SJCRH30 (cell line): ENCODE measurements around the gene KIDINS220. TPM values are rescaled to one million over a fixed set of nuclear protein-coding genes. Genes with fewer than 3 reads are reported as not detected.
A peak's percentile ranks its signal among the peaks of the same experiment; 100 is the strongest.

ENCODE experiments used
- DNase-seq, 2 experiments: peaks; one replicate each; pipeline ENCODE4 v3.0.0-alpha.2; 2015 to 2020
- H3K27ac ChIP-seq: fragments of 250-450 bp; sonication (Bioruptor Pico); 2 replicates; pipeline ENCODE4 v1.5.1; 2020; ENCODE audit warnings: mild to moderate bottlenecking, moderate library complexity
- H3K27me3 ChIP-seq: fragments of 250-450 bp; sonication (Bioruptor Pico); 2 replicates; pipeline ENCODE4 v1.5.1; 2020; ENCODE audit warnings: mild to moderate bottlenecking, moderate library complexity
- H3K36me3 ChIP-seq: fragments of 250-450 bp; sonication (Bioruptor Pico); 2 replicates; pipeline ENCODE4 v1.5.1; 2020; ENCODE audit warnings: mild to moderate bottlenecking, moderate library complexity
- H3K4me1 ChIP-seq: fragments of 250-450 bp; sonication (Bioruptor Pico); 2 replicates; pipeline ENCODE4 v1.5.1; 2020; ENCODE audit warnings: mild to moderate bottlenecking, moderate library complexity
- H3K4me3 ChIP-seq: fragments of 250-450 bp; sonication (Bioruptor Pico); 2 replicates; pipeline ENCODE4 v1.5.1; 2020; ENCODE audit warnings: mild to moderate bottlenecking, moderate library complexity
- H3K9me3 ChIP-seq: fragments of 250-450 bp; sonication (Bioruptor Pico); replicated peaks from 2 replicates; pipeline ENCODE4 v1.5.1; 2020; ENCODE audit warnings: mild to moderate bottlenecking, moderate library complexity
- total RNA-seq: library from RNA; depleted of rRNA; stranded (reverse); fragments of >200 nt; shearing (Covaris generic); gene quantifications from 2 replicates; pipeline ENCODE4 v1.2.3, GENCODE V29; 2014

The KIDINS220 gene
- total RNA-seq, 1 experiment from 2014 or later, result 53.4 TPM

GRCh38 chr2:8693157-8693821, 144.1 kb downstream of the KIDINS220 start:
- Histone ChIP-seq H3K4me1 (no peaks in the 10 kb centered on the region), H3K27ac (no peak overlapping the region), H3K36me3 (no peaks in the 10 kb centered on the region), H3K27me3 (peaks cover 5% of the 10 kb centered on the region; the same call in 1 of the 2 replicates), H3K4me3 (no peak overlapping the region), H3K9me3 (no peaks in the 10 kb centered on the region)
- DNase-seq, result peak; percentile 34 to 54

GRCh38 chr2:8692783-8693156, 144.6 kb downstream of the KIDINS220 start:
- no peak overlapping the region for H3K4me3 ChIP-seq
- H3K27ac ChIP-seq, result no peak overlapping the region
- no peaks in the 10 kb centered on the region for H3K4me1 ChIP-seq
- peaks cover 5% of the 10 kb centered on the region; the same call in 1 of the 2 replicates for H3K27me3 ChIP-seq
- DNase-seq, result no peak
- H3K9me3 ChIP-seq, result no peaks in the 10 kb centered on the region
- H3K36me3 ChIP-seq, result no peaks in the 10 kb centered on the region

DNA sequence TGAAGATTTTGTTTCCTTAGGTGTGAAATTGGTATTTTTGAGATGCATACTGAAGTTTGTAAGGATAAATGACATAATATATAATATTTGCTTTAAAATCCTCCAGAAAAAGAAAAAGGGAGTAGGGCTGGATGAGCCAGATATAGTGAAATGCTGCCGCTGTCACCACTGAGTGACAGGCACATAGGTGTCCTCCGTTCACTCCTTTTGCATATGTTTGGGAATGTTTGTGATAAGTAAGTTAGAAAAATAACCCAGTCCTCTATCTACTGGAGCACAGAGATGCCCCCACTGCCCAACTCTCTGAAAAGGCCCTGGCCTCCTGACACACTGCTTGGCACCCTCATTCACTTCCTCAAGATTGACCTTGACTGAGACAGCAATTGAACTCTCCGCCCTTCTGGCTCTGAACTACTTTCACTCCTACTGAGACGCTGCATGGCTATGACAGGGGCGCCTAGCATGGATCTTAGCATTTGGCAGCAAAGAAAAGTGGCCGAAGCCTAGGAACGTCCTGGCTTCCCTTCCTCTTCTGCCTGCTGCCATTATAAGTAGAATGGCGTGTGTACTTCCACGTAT, 145.5 kb downstream of the KIDINS220 start:
- Histone ChIP-seq H3K27me3 (peaks cover 5% of the 10 kb centered on the region; the same call in 1 of the 2 replicates), H3K36me3 (no peaks in the 10 kb centered on the region)

DNA sequence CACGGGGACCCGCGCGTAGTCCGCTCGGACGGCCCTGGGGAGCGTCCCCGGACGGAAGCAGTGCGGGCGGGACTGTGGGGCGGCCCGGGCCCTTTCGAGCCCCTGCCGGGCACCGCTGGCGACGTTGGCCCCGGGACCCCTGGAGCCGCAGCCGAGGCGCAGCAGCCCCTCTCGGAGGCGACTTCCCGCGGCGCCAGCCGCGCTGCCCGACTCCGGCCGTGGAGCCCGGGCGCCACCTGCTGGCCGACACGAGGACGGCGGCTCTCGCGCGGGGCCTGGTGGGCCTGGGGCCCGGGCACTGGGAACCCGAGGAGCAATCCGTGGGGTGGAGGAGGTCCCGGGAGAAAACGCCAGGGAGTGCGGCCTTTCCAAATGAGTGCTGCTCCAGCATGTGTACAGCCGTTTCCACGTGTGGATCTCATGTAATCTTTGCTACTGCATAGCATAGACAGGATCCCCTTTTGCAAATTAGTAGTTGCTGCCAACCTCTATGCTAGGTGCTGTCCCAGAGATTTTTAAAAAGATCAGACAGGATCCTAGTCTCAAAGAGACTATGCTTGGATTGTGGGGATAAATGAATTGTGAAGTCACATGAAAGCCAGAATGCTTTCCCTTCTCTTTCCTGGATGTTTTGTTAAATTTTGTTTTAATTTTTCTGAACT, 151.6 kb downstream of the KIDINS220 start:
- Histone ChIP-seq H3K27me3 (no peaks in the 10 kb centered on the region; the same call in 1 of the 2 replicates), H3K9me3 (no peaks in the 10 kb centered on the region), H3K4me1 (no peaks in the 10 kb centered on the region), H3K36me3 (no peaks in the 10 kb centered on the region), H3K27ac (no peak overlapping the region), H3K4me3 (peak overlapping the region; percentile 36; the same call in 1 of the 2 replicates)
- peak; percentile 36 to 72 for DNase-seq

More for the DNA sequence above, 145.5 kb downstream of the KIDINS220 start:
- H3K4me1 ChIP-seq, result no peaks in the 10 kb centered on the region
- H3K27ac ChIP-seq, result no peak overlapping the region
- DNase-seq, result no peak
- H3K9me3 ChIP-seq, result no peaks in the 10 kb centered on the region
- no peak overlapping the region for H3K4me3 ChIP-seq

DNA sequence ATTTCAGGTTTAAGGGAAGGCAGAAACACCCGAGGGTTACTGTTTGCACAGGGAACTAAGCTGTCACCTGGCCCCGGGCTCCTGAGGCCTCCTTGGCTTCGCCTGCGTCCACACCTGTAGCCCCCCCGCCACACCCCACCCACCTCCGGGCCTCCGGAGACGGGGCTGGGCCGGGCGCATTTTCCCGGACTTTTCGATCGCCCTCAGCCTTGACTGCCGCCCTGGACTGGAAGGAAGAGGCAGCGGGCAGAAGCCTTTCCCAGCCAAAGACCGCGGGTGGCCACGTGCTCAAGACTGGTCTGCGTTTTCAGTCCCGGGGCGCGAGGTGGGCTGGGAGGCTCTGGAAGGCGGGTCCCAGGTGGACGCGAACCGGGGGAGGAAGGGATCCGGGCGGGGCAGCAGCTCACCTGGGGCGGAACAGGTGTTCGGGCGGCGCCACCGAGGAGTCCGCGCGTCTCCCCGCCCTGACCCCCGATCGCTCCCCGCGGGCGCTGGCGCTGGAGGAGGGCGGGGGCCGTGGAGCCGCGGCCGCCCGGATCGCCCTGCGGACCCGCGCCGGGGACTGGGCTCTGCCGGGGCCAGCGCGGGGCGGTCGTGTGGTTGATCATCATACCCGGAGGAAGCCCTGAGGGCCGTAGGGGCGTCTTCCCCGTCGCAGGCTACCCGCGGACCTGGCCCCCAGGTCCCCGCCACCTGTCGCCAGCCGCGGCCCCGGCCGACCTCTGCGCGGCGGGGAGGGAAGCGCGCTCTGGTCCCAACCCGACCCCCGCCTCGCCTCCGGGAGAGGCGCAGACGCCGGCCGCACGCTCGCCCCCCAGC, 152.3 kb downstream of the KIDINS220 start:
- DNase-seq, result no peak
- no peaks in the 10 kb centered on the region for H3K27me3 ChIP-seq
- H3K27ac ChIP-seq, result no peak overlapping the region
- H3K4me3 ChIP-seq, result peak overlapping the region; percentile 36; the same call in 1 of the 2 replicates
- H3K36me3 ChIP-seq, result no peaks in the 10 kb centered on the region
- no peaks in the 10 kb centered on the region for H3K9me3 ChIP-seq
- no peaks in the 10 kb centered on the region; the same call in 1 of the 2 replicates for H3K4me1 ChIP-seq

- Histone ChIP-seq H3K27ac (no peak overlapping the region), H3K36me3 (no peaks in the 10 kb centered on the region), H3K9me3 (no peaks in the 10 kb centered on the region), H3K4me3 (no peak overlapping the region), H3K27me3 (no peaks in the 10 kb centered on the region), H3K4me1 (no peaks in the 10 kb centered on the region; the same call in 1 of the 2 replicates)
- DNase-seq, result no peak
Measured at GRCh38 chr2:8684540-8684877, 152.9 kb downstream of the KIDINS220 start.

GRCh38 chr2:8682719-8683667, 154.4 kb downstream of the KIDINS220 start:
- H3K4me1 ChIP-seq, result no peaks in the 10 kb centered on the region; the same call in 1 of the 2 replicates
- H3K4me3 ChIP-seq, result peak overlapping the region; percentile 63
- no peaks in the 10 kb centered on the region for H3K27me3 ChIP-seq
- peak in 1 of 2 experiments; percentile 38 for DNase-seq
- H3K9me3 ChIP-seq, result no peaks in the 10 kb centered on the region
- H3K36me3 ChIP-seq, result no peaks in the 10 kb centered on the region
- H3K27ac ChIP-seq, result no peak overlapping the region

DNA sequence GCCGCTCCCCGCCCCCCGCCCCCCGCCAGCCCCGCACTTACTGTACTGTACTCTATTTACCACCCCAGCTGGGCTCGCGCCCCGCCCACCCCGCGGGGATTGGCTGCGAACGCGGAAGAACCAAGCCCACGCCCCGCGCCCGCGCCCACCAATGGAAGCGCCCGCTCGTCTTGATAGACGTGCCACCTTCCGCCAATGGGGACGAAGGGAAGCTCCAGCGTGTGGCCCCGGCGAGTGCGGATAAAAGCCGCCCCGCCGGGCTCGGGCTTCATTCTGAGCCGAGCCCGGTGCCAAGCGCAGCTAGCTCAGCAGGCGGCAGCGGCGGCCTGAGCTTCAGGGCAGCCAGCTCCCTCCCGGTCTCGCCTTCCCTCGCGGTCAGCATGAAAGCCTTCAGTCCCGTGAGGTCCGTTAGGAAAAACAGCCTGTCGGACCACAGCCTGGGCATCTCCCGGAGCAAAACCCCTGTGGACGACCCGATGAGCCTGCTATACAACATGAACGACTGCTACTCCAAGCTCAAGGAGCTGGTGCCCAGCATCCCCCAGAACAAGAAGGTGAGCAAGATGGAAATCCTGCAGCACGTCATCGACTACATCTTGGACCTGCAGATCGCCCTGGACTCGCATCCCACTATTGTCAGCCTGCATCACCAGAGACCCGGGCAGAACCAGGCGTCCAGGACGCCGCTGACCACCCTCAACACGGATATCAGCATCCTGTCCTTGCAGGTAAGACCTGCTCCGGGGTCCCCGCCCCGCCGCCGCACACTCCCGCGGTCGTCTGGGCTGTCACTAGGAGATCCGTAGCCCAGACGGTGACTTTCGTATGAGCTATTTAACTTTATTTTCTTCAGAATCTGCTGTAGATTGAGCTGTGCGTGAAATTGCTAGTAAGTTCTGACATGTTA, 155.4 kb downstream of the KIDINS220 start, which contains the start of gene ID2:
ID2 (plus strand) TSS at position 271 of the 907 bp plus-strand sequence; CDS start at position 381, 110 bp downstream.
- Histone ChIP-seq H3K4me3 (peak within 1 kb of the TSS; percentile 72), H3K27ac (peak within 1 kb of the TSS; percentile 96; the same call in 1 of the 2 replicates), H3K36me3 (no peaks in the 10 kb centered on the region), H3K4me1 (peaks cover 6% of the 10 kb centered on the region; the same call in 1 of the 2 replicates), H3K9me3 (no peaks in the 10 kb centered on the region), H3K27me3 (no peaks in the 10 kb centered on the region)
- peak; percentile 99 for DNase-seq

- H3K27me3 ChIP-seq, result no peaks in the 10 kb centered on the region
- H3K36me3 ChIP-seq, result no peaks in the 10 kb centered on the region
- H3K9me3 ChIP-seq, result no peaks in the 10 kb centered on the region
- DNase-seq, result peak; percentile 72 to 77
- peak overlapping the region; percentile 72 for H3K4me3 ChIP-seq
- peak overlapping the region; percentile 96; the same call in 1 of the 2 replicates for H3K27ac ChIP-seq
- H3K4me1 ChIP-seq, result peaks cover 7% of the 10 kb centered on the region; the same call in 1 of the 2 replicates
Measured at GRCh38 chr2:8680822-8681760, 156.3 kb downstream of the KIDINS220 start.

DNA sequence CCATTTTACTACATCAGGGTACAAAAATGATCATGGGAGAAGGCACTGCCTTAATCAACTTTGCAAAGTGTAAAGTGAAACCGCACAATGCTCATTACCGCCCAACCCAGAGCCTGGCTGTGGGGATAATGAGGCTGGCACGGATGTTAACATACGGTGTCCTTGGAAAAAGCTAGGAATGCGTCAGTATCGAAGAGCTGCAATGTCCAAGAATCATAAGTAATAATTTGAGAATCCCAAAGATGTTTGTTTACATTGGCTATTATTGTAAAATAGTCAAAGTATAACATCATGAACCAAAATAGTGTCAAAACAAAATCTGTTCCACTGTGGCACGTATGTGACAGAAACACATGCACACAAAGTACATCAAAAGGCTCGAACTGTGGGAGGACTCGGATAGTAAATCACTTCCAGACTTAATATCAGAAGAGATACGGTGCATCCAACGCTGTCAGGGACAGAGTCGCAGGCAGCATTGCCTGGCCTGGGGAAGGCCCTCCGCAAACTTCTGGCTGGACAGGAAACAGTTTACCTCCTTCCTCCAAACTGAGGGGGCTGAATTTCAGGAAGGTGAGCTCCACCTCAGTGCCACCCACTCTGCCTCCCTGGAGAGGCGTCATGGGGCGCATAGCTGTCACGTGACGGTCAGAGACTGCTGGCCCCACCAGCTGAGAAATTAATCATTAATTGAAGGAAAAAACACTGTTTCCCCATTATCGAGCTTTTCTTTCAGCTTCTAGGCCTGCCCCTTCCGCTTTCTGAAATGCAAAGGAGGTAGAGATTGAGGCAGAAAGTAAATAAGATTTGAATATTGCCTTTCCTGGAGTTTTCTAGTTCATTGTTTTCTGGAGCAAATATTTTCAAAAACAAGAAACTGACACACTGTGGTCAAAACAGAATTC, 157.3 kb downstream of the KIDINS220 start:
- H3K4me1 ChIP-seq, result peaks cover 7% of the 10 kb centered on the region; the same call in 1 of the 2 replicates
- H3K36me3 ChIP-seq, result no peaks in the 10 kb centered on the region
- H3K9me3 ChIP-seq, result no peaks in the 10 kb centered on the region
- no peaks in the 10 kb centered on the region for H3K27me3 ChIP-seq
- peak overlapping the region; percentile 72 for H3K4me3 ChIP-seq
- peak overlapping the region; percentile 96 for H3K27ac ChIP-seq
- peak; percentile 54 to 65 for DNase-seq

DNA sequence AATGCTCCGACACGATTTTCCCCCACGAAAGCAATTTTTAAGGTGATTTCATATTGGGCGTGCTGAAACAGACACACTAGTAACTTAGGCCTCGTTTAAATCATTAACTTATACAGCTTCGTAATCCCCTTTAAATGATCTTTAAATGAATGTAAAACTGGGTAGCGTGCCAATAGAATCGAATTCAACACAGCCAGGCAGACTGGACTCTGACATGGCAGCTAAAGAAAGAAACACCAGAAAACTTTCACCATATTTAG, 157.9 kb downstream of the KIDINS220 start:
- H3K36me3 ChIP-seq, result no peaks in the 10 kb centered on the region
- H3K4me3 ChIP-seq, result peak overlapping the region; percentile 72
- H3K9me3 ChIP-seq, result no peaks in the 10 kb centered on the region
- DNase-seq, result no peak
- H3K4me1 ChIP-seq, result peaks cover 7% of the 10 kb centered on the region; the same call in 1 of the 2 replicates
- H3K27me3 ChIP-seq, result no peaks in the 10 kb centered on the region
- H3K27ac ChIP-seq, result peak overlapping the region; percentile 96
